SK-MEL-5 (cell line): ENCODE measurements around the gene P2RY13. TPM values are rescaled to one million over a fixed set of nuclear protein-coding genes. Genes with fewer than 3 reads are reported as not detected.

Source experiments
- DNase-seq: peaks from one replicate; pipeline ENCODE4 v3.0.0-alpha.2; 2016; ENCODE audit warnings: low read depth, low spot score
- in situ Hi-C: cut with HindIII; loops from 2 replicates; pipeline ENCODE4 v1.10.0; 2016; ENCODE audit warnings: low sequenced_read_pairs, high pct_unique_total_duplicates, low pct_unique_long_range_greater_than_20kb
- total RNA-seq: library from RNA; depleted of rRNA; stranded (reverse); fragments of >200 nt; shearing (Covaris generic); gene quantifications from 2 replicates; pipeline ENCODE4 v1.2.3, GENCODE V29; 2014

P2RY13 gene
- total RNA-seq, 1 experiment from 2014 or later = not detected

- in situ Hi-C loops = no loop called here
- no peak for DNase-seq
These were observed 23.1 kb downstream of the P2RY13 start for GRCh38 chr3:151306168-151306810.

DNA sequence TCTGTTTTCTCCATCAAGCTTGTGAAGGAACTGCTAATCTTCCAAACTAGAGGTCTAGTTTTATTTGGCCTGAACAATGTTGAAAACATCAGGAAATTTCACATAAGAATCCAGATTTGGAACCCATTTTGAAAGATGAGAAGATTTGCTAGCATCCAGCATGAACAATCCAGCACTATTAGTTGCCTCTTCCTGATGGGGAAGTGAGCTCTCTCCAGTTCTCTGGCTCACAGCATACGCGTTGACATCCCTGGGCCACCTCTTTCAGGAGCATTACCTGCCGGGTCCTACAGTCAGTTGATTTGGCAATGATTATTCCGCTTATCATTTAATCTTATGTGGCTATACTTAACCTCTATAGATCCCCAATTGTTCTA is 23.6 kb downstream of the P2RY13 start:
- in situ Hi-C loops = no loop called here
- no peak for DNase-seq

DNA sequence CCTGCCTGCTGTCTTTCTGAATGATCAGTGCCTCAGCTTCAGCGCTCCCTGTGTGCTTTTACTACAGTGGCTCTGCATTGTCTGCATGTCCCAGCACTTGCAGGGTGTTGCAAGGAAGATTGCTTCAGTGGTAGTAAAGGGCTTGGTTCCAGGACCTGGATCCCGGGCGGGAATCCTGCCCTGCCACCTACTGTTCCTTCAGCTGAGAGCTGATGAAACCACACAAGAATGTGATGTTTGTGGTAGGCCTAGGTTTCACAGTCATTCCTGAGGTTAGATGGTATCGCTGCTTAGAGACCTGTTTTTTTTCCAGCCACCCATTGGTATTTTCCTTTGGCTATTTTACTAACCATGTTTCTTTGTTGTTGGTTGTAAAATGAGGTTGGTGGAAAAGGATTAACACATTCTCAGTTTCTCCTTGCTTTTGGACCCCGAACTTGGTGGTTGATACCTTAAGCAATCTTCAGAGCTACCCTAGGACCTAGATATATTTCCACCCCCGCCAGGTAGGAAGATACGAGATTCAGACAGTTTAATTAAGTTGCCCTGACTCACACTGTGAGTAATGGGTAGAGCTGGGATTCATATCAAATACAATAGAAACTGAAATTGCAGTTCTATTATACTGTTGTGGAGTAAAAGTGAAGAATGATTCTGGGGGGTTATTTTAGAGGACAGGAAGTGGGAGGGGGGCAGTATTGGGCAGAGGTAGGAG is 24.1 kb downstream of the P2RY13 start:
- peak; percentile 76 for DNase-seq
- in situ Hi-C loops = no loop called here

GRCh38 chr3:151303751-151304150 is 25.6 kb downstream of the P2RY13 start:
- no peak for DNase-seq

GRCh38 chr3:151301787-151302186 is 27.6 kb downstream of the P2RY13 start:
- DNase-seq = no peak
- in situ Hi-C loops = no loop called here

More at GRCh38 chr3:151303751-151304150, 25.6 kb downstream of the P2RY13 start:
- in situ Hi-C loops = no loop called here

- no peak for DNase-seq
- in situ Hi-C loops = no loop called here
These were observed 28.8 kb downstream of the P2RY13 start for GRCh38 chr3:151300539-151300938.

DNA sequence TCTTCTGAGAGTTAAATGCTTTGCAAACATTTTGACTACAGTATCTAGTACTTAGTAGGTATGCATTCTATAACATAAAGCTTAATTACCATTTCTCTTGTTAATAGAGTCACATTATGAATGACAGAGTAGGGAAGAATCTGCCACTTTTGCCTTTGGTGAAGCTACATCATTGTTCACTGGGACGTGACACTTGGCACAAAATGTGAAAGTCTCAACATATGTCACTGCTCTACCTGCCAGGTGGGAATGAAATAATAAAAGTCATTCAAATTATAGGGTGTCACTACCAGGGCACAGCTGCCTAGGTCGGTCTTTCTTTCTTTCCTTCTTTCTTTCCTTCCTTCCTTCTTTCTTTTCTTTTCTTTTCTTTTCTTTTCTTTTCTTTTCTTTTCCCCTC is 30.3 kb downstream of the P2RY13 start:
- DNase-seq = no peak
- in situ Hi-C loops = no loop called here

DNA sequence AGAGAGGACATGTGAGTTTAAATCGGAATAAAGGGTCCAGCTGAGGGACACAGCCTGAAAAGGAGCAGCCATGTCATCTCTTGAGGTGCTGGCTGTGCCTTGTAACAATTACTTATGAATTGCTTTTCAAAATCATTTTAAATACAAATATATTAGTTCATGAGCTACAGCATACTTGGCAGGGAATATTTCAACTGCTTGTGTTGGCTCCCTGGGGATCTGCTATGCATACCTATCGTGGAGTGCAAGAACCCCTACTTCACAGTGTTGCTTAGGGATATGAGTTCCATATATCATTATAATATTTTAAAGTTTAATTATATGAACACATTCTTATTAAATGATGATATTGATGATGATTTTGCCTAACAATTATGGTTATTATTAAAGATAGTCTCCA is 31.9 kb downstream of the P2RY13 start:
- in situ Hi-C loops = no loop called here
- DNase-seq = no peak

- no peak for DNase-seq
- in situ Hi-C loops = no loop called here
These were observed 33.1 kb downstream of the P2RY13 start for GRCh38 chr3:151296226-151296625.

DNA sequence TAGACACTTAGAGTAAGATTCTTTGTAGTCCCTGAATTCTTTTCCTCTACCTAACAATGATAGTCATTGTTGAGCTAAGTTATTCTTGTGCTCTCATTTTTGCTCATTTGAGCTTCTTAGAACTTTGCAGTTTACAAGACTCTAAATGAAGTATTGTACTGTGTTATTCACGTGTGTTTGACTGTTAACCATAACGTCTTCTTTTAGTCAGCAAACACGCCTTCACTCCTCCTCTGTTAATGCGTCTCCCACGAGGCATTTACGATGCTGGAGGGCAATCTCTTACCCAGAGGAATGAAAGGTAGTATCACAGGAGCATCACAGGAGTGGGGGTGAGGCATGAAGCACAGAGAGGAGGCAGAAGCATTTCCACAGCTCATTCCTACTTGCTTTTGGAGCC is 36.2 kb downstream of the P2RY13 start:
- DNase-seq = peak; percentile 97
- in situ Hi-C loops = no loop called here

DNA sequence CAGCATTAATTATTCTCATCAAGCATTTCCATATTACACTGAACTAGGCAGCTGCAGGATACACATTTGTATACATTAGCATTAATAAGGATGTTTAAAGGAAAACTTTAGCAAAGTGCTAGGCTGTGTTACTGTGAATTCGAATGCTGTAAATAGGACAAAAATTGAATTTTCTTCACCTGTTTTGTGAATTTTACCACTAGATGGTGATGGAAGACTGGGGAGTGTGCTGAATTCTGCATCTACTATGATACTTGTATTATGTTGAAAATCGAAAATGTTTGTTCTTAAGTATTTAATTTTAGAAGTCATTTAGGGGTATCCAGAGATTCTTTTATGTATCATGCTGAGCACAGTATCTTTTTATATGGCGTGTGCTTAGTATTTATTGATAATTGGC is 38.7 kb downstream of the P2RY13 start:
- DNase-seq = peak; percentile 63
- in situ Hi-C loops = no loop called here

DNA sequence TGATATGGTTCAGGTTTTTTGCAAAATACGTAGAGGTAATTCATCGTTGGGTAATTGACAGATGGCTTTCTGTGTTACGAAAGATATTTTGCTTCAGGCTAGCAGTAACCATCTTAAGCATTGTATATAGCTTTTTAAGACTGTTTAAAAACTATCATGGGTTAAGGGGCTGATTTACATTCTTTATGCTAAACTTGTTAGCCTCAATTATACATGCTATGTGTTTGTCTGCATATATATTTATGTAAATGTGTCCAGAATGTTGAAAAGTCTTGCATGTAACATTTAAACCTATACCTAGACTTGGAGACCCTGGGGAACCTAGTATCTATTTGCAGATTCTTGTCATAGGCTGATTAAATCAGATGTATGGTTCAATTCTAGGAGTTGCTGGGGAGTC is 39.9 kb downstream of the P2RY13 start:
- in situ Hi-C loops = no loop called here
- DNase-seq = no peak

GRCh38 chr3:151285940-151286339 is 43.4 kb downstream of the P2RY13 start:
- DNase-seq = no peak
- in situ Hi-C loops = no loop called here

- in situ Hi-C loops = no loop called here
- DNase-seq = peak; percentile 11
These were observed 45.4 kb downstream of the P2RY13 start for GRCh38 chr3:151283907-151284461.

- in situ Hi-C loops = no loop called here
- DNase-seq = no peak
These were observed 46.0 kb downstream of the P2RY13 start for GRCh38 chr3:151283387-151283786.

GRCh38 chr3:151282921-151283320 is 46.4 kb downstream of the P2RY13 start:
- DNase-seq = peak; percentile 81
- in situ Hi-C loops = no loop called here

GRCh38 chr3:151281671-151282324 is 47.6 kb downstream of the P2RY13 start:
- in situ Hi-C loops = no loop called here
- DNase-seq = no peak

GRCh38 chr3:151278230-151278629 is 51.1 kb downstream of the P2RY13 start, which contains the start of gene P2RY14:
Gene P2RY14 (minus strand): TSS chr3:151278542. CDS start chr3:151214316, 64,226 bp downstream.
- in situ Hi-C loops = no loop called here
- no peak for DNase-seq

- no peak for DNase-seq
- in situ Hi-C loops = no loop called here
These were observed 52.7 kb downstream of the P2RY13 start for GRCh38 chr3:151276687-151277042.
